ENCODE measurements around the gene UBR4.

DNA sequence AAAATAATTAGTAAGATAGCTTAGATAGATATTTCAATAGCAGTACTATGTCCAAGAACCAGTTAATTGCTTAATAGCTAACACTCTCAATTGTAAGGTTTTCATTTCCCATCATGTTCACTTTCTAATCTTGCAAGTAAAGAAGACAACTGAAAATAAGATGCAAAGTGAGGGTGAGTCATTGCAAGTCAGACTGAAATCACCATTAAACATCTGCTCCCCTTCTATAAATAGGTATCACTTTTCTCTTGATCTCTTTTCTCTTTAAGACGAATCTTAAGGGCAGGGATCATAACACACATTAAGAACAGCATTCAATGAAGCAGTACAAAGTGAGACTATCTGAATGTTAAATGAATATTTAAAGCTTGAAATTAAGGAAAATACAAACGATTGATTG is 40.4 kb downstream of the UBR4 start:
- TF ChIP-seq GATA2 (CRISPR knock-in tag; IDR thresholded peaks at IDR 0.05), result no peak
- no peak for TF ChIP-seq POLR2AphosphoS5 (IDR thresholded peaks at IDR 0.05; ENCODE audit: low read depth, low read length)
- no peak for TF ChIP-seq CTCF (IDR thresholded peaks at IDR 0.05)
- no peak for TF ChIP-seq RAD21 (IDR thresholded peaks at IDR 0.05; ENCODE audit: low read length)
- no peak for TF ChIP-seq NRF1 (IDR thresholded peaks at IDR 0.05; ENCODE audit: low read depth, low read length)
- TF ChIP-seq TEAD4 (IDR thresholded peaks at IDR 0.05; ENCODE audit: borderline replicate concordance, insufficient read depth), result no peak
- no peak for TF ChIP-seq ZBTB33 (IDR thresholded peaks at IDR 0.05; ENCODE audit: borderline replicate concordance, low read depth)
